ENCODE results near the gene LRRC8E. TPM values are rescaled to one million over a fixed set of nuclear protein-coding genes. Genes with fewer than 3 reads are reported as not detected.

LRRC8E gene
- total RNA-seq = not detected
- long read RNA-seq, donor 1 = 0 reads
- long read RNA-seq, donor 2, partial matches to known transcripts = 0 of 1 reads
- long read RNA-seq, donor 2, other reads (novel, unspliced or antisense) = 1 of 1 reads

DNA sequence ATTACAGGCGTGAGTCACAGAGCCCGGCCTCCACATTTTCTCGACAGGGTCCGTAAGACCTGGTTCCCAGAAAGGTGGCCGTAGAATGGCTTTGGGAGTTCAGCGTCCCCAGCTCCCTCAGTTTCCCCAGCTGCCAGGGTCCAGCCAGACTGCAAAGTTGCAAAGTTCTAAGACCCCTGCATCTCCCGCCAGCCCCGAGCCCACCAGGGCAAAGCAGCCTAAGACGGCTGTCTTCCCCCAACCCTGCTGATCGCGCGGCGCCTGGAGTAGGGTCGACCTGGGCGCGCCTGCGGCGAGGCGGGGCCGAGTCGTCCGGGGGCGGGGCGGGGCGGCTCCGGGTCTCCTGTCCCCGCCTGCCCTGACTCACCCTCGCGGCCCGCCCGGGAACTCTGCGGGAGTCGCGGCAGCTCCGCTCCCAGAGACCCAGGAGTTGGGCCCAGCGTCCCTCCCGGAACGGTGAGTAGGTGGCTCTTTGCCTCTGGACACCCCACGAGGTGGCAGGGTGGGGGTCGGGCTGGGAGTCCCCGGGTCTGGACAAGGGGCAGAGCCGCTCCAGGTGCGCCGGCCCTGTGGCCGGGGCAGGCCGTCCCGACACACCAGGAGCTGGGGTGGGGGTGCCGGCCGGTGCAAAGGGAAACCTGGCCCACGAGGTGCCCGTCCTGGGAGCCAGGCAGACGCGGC lies at the start of gene LRRC8E:
TSS of gene LRRC8E (plus strand) at position 366 of the 681 bp plus-strand sequence. CDS start 7,094 bp downstream, outside the sequence.
- intact Hi-C loops (cut with DNase I) = no loop called here
- DNase-seq (ENCODE audit: low spot score) = no peak

DNA sequence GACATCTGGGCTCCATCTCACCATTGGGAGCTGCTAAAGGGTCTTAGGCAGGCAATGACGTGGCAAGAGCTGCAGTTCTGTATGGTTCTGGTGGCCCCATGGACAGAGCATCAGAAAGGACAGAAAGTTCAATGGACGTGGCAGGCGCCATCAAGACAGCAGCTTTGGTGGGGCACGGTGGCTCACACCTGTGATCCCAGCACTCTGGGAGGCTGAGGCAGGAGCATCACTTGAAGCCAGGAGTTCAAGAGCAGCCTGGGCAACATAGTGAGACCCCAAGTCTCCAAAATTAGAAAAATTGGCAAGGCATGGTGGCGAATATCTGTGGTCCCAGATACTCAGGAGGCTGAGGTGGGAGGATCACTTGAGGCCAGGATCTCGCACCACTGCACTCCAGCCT lies 48.8 kb upstream of the LRRC8E start:
- intact Hi-C loops (cut with DNase I) = no loop called here
- no peak for DNase-seq (ENCODE audit: low spot score)

DNA sequence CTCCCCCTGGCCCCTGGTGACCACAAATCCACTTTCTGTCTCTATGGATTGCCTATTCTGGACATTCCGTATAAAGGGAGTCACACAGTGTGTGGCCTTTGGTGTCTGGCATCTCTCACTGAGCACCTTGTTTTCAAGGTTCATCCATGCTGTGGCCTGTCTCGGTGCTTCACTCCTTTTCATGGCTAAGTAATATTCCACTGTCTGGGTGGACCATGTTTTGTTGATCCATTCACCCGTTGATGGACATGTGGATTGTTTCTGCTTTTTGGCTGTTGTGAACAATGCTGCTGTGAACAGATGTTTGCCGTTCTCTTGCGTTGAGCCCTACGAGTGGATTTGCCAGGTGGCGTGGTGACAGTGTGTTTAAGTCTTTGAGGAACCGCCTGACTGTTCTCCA lies 47.7 kb upstream of the LRRC8E start:
- peak; percentile 59 for DNase-seq (ENCODE audit: low spot score)

DNA sequence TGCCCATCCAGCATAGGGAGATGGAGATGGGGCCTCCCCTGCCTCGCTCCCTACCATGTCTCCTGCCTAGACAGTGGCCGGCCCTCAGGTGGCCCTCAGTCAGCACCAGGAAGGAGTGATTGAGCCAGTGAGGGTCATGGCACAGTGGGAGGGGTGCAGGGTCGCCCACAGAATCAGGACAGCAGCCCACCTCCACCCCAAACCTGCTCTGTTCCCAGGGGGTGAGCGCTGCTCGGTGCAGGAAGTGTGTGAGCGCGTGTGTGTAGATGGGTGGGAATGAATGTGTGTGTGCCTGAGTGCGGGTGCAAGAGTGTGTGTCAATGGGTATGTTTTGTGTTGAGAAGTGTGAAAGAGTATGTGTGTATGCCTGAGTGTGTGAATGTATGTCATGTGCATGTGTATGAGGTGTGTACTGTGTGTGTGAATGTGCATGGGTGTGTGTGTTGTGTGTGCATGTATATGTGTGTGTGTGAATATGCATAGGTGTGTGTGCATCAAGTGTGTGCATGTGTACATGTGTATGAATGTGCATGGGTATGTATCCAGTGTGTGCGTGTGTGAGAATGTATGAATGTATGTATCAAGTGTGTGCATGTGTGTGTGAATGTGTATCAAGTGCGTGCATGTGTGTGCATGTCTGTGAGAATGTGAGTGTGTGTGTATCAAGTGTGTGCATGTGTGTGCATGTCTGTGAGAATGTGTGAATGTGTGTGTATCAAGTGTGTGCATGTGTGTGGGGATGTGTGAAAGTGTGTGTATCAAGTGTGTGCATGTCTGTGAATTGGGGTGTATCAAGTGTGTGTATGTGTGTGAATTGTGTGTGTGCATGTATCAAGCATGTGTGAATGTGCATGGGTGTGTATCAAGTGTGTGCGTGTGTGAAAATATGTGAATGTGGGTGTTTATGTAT lies 46.3 kb upstream of the LRRC8E start:
- DNase-seq (ENCODE audit: low spot score) = no peak
- intact Hi-C loops (cut with DNase I) = no loop called here

More for the DNA sequence above, 47.7 kb upstream of the LRRC8E start:
- intact Hi-C loops (cut with DNase I) = no loop called here

DNA sequence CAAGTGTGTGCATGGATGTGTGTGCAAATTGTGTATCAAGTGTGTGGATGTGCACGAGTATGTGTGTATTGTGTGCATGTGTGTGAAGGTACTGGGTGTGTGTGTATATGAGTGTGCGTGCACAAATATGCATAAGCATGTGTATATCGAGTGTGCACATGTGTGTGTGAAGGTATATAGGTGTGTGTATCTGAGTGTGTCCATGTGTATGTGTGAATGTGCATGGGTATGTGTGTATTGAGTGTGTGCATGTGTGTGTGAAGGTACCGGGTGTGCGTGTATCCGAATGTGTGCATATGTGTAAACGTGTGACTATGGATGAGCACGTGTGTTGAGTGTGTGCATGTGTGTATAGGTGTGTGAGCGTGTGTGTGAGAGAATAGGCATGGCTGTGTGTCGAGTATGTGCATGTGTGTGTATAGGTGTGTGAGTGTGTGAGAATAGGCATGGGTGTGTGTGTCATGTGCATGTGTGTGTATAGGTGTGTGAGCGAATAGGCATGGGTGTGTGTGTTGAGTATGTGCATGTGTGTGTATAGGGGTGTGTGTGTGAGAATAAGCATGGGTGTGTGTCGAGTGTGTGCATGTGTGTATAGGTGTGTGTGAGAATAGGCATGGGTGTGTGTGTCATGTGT lies 45.5 kb upstream of the LRRC8E start:
- no peak for DNase-seq (ENCODE audit: low spot score)
- intact Hi-C loops (cut with DNase I) = no loop called here

DNA sequence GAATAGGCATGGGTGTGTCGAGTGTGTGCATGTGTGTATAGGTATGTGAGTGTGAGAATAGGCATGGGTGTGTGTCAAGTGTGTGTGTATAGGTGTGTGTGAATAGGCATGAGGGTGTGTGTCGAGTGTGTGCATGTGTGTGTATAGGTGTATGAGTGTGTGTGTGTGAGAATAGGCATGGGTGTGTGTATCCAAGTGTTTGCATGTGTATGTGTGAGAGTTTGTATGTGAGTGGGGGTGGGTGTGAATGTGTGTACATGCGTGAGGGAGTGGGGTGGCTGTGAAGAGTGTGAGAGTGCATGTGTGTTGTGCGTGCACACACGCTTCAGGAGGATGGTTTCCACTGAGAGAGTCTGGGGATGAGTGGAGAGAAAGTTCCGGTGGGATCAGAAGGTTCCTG lies 44.8 kb upstream of the LRRC8E start:
- no peak for DNase-seq (ENCODE audit: low spot score)
- intact Hi-C loops (cut with DNase I) = no loop called here

DNA sequence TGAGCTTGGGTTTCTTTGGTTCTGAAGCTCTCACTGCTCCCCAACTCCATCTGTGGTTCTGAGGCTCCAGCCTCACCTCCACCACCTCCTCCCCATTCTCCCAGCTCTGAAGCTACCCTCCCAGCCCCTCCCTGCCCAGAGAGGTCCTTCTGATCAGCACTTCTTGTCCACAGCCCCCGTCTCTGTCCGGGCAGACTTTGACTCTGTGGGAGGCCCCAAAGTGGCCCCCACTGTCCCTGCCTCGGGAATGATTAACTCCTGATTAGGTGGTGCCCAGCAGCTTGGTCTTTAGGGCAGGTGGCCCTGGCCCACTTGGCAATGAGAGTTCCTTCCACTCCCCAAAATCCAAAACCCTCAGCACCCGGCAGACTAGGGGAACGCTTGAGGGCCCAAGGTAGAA lies 43.9 kb upstream of the LRRC8E start:
- intact Hi-C loops (cut with DNase I) = no loop called here
- DNase-seq (ENCODE audit: low spot score) = no peak

DNA sequence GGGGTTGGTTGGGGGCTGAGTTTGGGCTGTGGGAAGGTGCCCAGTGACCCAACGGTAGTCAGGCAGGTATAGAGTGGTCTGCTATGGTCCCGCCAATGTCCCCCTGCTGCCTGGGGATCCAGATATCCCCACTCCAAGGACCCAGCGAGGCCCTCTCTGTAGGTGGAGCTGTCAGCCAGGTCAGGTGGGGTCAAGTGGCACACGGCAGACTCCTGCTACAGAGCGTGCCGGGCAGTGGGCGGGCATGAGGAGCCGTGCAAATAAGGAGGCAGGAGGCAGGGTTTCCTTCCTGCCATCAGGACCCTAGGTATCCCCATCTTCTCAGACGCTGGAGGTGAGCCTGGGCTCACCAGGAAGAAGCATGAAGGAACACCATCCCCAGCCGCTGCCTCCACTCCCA lies 43.4 kb upstream of the LRRC8E start:
- intact Hi-C loops (cut with DNase I) = no loop called here
- no peak for DNase-seq (ENCODE audit: low spot score)

DNA sequence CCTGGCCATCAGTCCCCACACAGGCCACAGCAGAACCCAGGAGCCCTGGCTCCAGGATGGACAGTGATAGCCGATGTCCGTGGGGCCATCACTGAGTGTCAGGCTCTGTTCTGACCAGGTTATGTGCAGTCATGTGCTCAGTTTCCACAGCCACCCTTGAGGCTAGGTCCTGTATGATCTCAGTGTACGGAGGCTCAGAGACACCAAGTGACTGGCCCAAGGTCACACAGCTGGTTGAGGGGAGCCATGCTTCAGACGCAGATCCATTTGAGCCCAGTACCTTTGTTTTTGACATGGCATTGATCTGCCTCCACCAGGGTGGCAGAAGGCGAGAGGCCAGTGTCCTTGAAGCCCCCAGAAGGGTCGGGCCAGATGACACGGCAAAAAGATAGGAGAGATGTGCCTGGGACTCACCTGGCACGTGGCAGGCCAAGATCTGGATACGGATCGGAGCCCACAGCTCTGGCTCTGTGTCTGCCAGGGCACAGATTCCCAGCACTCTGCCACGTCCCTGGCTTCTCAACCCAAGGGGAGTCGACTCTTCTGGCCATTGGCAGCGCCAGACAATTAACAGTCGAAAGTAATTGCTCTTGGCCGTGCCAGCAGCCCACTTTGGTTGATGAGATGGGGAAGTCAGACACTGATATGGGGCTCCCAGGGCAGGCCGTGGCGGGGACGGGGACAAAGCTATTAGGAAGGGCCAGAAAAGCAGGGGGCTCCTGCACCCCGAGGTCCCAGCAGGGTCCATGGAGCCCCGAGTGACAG lies 42.7 kb upstream of the LRRC8E start:
- intact Hi-C loops (cut with DNase I) = no loop called here
- DNase-seq (ENCODE audit: low spot score) = no peak

DNA sequence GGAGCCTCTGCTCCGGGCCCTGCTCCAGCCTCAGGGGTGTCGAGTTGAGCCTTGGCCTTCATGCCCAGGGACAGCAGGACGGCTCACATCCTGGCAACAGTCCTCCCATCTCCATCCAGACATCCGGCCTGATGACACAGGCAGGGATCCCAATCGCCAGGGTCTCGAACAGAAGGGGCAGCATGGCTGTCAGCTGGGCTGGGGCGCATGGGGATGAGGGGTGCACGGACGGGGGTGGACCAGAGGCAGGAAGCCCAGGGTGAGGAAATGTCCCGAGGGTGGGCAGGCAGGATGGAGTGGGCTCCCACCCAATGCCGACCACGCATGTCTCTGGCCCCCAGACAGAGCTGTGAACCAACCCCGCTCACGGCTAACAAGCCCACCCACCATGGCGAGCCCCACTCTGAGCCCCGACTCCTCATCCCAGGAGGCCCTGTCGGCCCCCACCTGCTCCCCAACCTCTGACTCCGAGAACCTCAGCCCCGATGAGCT lies 42.1 kb upstream of the LRRC8E start:
- DNase-seq (ENCODE audit: low spot score) = no peak
- intact Hi-C loops (cut with DNase I) = no loop called here

DNA sequence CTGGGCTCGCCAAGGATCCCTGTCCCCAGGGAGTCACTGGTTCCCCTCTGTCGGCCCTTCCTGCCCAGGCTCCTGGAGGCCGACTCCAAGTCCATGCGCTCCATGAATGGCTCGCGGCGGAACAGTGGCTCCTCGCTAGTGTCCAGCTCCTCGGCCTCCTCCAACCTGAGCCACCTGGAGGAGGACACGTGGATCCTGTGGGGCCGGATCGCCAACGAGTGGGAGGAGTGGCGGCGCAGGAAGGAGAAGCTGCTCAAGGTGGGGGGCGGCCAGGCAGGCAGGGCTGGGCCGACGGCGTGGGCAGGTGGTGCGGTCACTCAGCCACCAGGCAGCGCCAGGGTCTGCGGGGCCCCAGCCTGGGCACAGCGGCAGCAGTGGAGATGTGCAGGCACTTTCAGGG lies 40.6 kb upstream of the LRRC8E start:
- intact Hi-C loops (cut with DNase I) = no loop called here
- DNase-seq (ENCODE audit: low spot score) = no peak

DNA sequence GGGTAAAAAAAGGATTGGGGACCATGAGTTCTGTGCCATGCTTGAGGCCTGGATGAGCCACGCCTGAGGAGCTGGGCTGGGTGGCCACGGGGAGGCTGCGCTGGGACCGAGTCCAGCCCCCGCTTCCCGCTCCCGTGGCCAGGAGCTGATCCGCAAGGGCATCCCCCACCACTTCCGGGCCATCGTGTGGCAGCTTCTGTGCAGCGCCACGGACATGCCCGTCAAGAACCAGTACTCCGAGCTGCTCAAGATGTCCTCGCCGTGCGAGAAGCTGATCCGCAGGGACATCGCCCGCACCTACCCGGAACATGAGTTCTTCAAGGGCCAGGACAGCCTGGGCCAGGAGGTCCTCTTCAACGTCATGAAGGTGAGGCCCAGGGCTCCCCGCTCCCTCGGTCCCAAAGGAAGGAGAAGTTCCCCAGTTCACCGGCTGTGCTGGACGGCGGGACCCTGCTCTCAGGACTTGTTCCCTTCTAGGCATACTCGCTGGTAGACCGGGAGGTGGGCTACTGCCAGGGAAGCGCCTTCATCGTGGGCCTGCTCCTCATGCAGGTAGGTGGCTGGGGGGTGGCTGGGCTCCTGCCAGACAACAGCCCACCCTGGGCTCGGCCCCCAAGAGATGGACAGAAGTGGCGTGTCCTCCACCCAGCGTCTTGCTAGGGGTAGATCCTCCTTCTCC lies 39.4 kb upstream of the LRRC8E start:
- intact Hi-C loops (cut with DNase I) = no loop called here
- DNase-seq (ENCODE audit: low spot score) = no peak

DNA sequence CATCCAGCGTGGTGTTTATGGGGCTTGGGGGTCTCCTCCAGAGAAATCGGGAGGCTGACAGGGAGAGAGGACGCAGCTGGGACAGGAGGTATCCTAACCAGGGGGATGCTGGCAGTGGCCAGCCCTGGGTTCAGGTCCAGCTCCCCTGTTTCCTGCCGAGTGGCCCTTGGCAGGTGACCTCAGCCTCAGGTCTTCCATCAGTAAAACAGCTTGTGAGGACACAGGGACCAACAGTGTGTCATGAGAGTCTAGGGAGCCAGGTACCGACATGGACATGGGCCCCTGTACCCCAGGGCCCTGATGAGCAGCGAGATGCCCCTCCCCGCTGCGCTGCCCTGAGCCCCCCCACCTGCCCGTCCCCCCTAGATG lies 38.7 kb upstream of the LRRC8E start:
- DNase-seq (ENCODE audit: low spot score) = no peak
- intact Hi-C loops (cut with DNase I) = no loop called here

DNA sequence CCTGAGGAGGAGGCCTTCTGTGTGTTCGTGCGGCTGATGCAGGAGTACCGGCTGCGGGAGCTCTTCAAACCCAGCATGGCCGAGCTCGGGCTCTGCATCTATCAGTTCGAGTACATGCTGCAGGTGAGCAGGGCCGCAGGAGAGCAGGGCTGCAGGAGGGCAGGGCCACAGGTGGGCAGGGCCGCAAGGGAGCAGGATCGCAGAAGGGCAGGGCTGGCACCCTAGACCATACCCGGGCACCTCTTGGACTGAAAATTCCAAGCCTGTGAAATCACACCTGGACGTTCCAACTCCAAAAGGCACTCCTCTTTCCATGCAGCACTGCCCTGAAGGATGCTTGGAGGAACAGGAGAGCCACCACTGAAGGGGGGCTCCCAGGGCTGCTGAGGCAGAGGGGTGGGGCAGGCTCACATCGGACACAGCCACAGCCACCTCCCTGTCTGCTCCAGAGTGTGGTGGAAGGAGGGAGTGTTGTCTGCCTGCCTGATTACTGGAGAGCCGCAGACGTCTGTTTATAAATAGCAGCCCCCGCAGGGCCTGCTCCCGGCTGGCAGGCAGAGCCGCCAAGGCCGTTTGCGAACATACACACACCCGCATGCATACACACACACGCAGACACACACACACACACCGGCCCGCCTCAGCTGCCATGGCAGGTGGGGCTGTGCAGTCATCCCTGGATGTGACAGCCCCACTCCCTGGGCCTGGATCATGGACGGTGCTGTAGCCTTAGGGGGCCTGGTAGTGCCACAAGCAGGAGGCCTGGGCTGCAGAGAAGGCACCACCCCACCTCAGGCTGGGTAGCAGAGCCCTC lies 38.1 kb upstream of the LRRC8E start:
- DNase-seq (ENCODE audit: low spot score) = no peak
- intact Hi-C loops (cut with DNase I) = no loop called here

DNA sequence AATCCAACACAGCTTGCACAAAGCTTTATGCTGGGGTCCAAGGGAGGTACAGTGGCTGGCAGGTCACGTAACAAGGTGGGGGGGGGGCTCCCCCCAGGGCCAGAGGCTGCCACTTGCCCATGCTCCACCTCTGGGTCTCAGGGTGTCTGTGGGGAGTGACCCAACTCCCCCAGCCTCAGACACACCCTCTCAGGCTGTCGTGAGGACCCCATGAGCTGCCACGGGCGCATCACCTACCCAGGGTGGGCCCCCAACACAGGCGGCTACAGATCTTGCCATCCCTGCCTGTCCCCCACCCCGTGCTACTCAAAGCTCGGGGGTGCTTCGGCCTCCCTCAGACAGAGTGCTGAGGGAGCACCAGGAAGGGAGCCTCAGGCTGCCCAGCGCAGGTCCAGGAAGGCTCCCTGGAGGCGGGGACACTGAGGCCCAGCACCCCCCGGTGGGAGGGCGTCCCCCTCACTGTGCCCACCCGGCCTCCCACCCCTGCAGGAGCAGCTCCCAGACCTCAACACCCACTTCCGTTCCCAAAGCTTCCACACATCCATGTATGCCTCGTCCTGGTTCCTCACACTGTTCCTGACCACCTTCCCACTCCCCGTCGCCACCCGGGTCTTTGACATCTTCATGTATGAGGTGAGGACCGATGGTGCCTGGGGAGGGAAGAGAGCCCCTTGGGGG lies 37.2 kb upstream of the LRRC8E start:
- no peak for DNase-seq (ENCODE audit: low spot score)
- intact Hi-C loops (cut with DNase I) = no loop called here

DNA sequence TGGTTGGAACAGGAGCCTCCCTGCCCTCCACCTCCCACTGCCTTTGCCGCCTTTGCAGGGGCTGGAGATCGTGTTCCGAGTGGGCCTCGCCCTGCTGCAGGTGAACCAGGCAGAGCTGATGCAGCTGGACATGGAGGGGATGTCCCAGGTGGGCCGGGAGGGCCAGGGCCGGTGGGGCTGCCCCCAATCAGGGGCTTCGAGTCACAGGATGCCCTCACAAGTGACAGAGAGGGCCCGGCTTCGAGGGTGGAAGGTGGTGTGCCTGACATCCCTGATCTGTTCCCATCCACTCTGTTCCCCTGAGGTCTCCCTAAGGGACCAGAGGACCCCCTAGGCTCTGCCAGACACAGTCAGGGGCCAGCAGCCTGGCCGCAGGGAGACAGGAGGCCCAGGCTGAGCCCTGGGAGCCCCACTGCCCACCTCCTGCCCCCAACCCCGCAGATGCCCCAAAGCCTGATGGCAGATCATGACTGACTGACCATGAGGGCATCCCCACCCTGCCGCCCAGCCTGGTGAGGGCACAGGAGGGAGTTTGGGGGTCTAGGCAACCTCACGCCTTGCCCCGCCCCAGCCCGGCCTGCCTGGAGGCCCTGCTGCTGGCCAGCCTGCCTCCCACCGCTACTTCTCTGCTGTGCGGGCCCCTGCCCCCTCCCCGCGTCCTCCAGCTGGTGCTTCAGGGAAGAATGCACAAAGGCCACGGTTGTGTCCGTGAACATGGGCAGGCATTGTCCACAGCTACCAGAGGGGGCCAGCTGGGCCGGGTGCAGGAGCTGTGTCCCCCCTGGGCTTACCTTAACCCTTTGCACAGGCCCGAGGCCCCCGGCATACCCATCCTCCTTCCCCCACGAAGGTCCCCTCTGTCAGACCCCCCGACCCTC lies 36.4 kb upstream of the LRRC8E start:
- intact Hi-C loops (cut with DNase I) = no loop called here

More for the DNA sequence above, 36.4 kb upstream of the LRRC8E start:
- no peak for DNase-seq (ENCODE audit: low spot score)

Measured in posterior vena cava (tissue), 2 donors.